K562 (cell line): ENCODE results near the gene OMG. TPM values are rescaled to one million over a fixed set of nuclear protein-coding genes. Genes with fewer than 3 reads are reported as not detected.

Source experiments
- ATAC-seq: fragments of 200-7000 bp; cut with Tn5 transposase; 3 replicates; pipeline ENCODE4 v1.9.1; 2020; ENCODE audit warnings: moderate library complexity
- BruUV-seq: library from RNA; stranded (reverse); fragments of 400-500 nt; replicated peaks from 2 replicates; lab custom pipeline; 2021; lab: Mats Ljungman, UMichigan
- CTCF ChIA-PET: fragments of 300-600 bp; formaldehyde crosslinking; extraction: SDS; loops from one replicate; lab custom pipeline; 2021; ENCODE audit warnings: low intra/inter-chr PET ratio; lab: Yijun Ruan, JAX
- POLR2A ChIA-PET: fragments of 300-600, 350-650 bp; sonication (Branson Sonifier 250); formaldehyde crosslinking; extraction: SDS; loops from one replicate; lab custom pipeline; 2021; ENCODE audit warnings: antibody characterized with exemption, inconsistent platforms; lab: Yijun Ruan, JAX
- DNase-seq, 4 experiments: peaks; one replicate each; pipeline versions ENCODE4 v3.0.0 to v3.0.0-alpha.2; 2011 to 2018; ENCODE audit warnings: low spot score in 3 of 4, mixed read lengths in 3 of 4; ENCODE audit errors: extremely low read depth in 1 of 4
- FAIRE-seq: peaks from 2 replicates; lab custom pipeline; 2011; peaks lifted over from hg19 to GRCh38; lab: Jason Lieb, UNC
- H2AFZ ChIP-seq: 2 replicates; pipeline ENCODE4 v1.6.0; 2011; ENCODE audit warnings: low read depth, low read length, control low read depth, inconsistent platforms
- H3K27ac ChIP-seq: fragments of 200-600 bp; 3 replicates; pipeline ENCODE4 v1.8.0; 2011; ENCODE audit warnings: low read depth, mild to moderate bottlenecking, control low read depth, inconsistent platforms, low read length, moderate library complexity, mixed read lengths; ENCODE audit errors: extremely low read depth
- H3K27me3 ChIP-seq, 2 experiments: fragments of 300-600 bp in 1 of 2; 2 replicates in 1 of 2; 3 replicates in 1 of 2; pipeline versions ENCODE4 v1.6.0 to v1.8.0; 2011; ENCODE audit warnings: inconsistent platforms in 2 of 2, low read length in 2 of 2, mild to moderate bottlenecking in 1 of 2, mixed read lengths in 1 of 2, moderate library complexity in 1 of 2; ENCODE audit not compliant: control insufficient read depth in 2 of 2, insufficient read depth in 2 of 2
- H3K36me3 ChIP-seq: fragments of 300-600 bp; 3 replicates; pipeline ENCODE4 v1.8.0; 2011; ENCODE audit warnings: mild to moderate bottlenecking, low read length, inconsistent platforms; ENCODE audit not compliant: control insufficient read depth, insufficient read depth
- H3K4me1 ChIP-seq, 2 experiments: fragments of 200-600 bp in 1 of 2; replicated peaks in 1 of 2; 2 replicates in 1 of 2; 3 replicates in 1 of 2; pipeline versions ENCODE4 v1.5.1 to v1.8.0; 2011; ENCODE audit warnings: inconsistent platforms in 2 of 2, low read length in 2 of 2, mild to moderate bottlenecking in 1 of 2, mixed read lengths in 1 of 2, moderate library complexity in 1 of 2; ENCODE audit not compliant: control insufficient read depth in 2 of 2, insufficient read depth in 2 of 2
- H3K4me2 ChIP-seq: 2 replicates; pipeline ENCODE4 v1.6.1; 2011; ENCODE audit warnings: low read length, control low read depth, inconsistent platforms, mixed read lengths; ENCODE audit not compliant: insufficient read depth
- H3K4me3 ChIP-seq: fragments of 200-600 bp; sonication (generic), shearing (Covaris generic); 2 replicates; pipeline ENCODE4 v1.5.1; 2016; ENCODE audit warnings: control low read depth, inconsistent platforms
- H3K79me2 ChIP-seq: fragments of 200-600 bp; 3 replicates; pipeline ENCODE4 v1.8.0; 2011; ENCODE audit warnings: low read length, inconsistent platforms; ENCODE audit not compliant: control insufficient read depth, insufficient read depth
- H3K9ac ChIP-seq, 2 experiments: 2 replicates each; pipeline versions ENCODE4 v1.6.0 to v1.6.1; 2011; ENCODE audit warnings: low read depth in 2 of 2, low read length in 2 of 2, control low read depth in 1 of 2, inconsistent platforms in 1 of 2, mild to moderate bottlenecking in 1 of 2, mixed read lengths in 1 of 2; ENCODE audit not compliant: insufficient read depth in 1 of 2
- H3K9me1 ChIP-seq: one replicate; pipeline ENCODE4 v1.6.0; 2011; ENCODE audit warnings: inconsistent platforms, mild to moderate bottlenecking, low read length, moderate library complexity; ENCODE audit not compliant: control insufficient read depth, insufficient read depth
- H3K9me3 ChIP-seq: replicated peaks from 2 replicates; pipeline ENCODE4 v1.5.1; 2011; ENCODE audit warnings: low read depth, low read length, inconsistent platforms; ENCODE audit not compliant: control insufficient read depth, insufficient read depth
- H4K20me1 ChIP-seq: replicated peaks from 2 replicates; pipeline ENCODE4 v1.6.1; 2011; ENCODE audit warnings: low read length, inconsistent platforms, mixed read lengths; ENCODE audit not compliant: control insufficient read depth, insufficient read depth
- BMI1 ChIP-seq: fragments of 150-350 bp; IDR thresholded peaks from 2 replicates; pipeline ENCODE4 v1.6.1; 2014; ENCODE audit warnings: low read length
- PRDM10 ChIP-seq: fragments of 450-650 bp; IDR thresholded peaks from 2 replicates; pipeline ENCODE4 v1.6.1; 2018; ENCODE audit not compliant: partially characterized antibody
- WGBS: fragments of 100-300 bp; shearing (Covaris generic); methylation state at CpG from one replicate; pipeline ENCODE4 v1.1.6; 2016; ENCODE audit warnings: low coverage, mixed read lengths; ENCODE audit not compliant: insufficient coverage; ENCODE audit errors: missing lambda C conversion rate; 5-methylcytosine and 5-hydroxymethylcytosine counted together
- in situ Hi-C: fragments of 300-500 bp; cut with MboI; formaldehyde crosslinking; loops from 4 replicates; pipeline ENCODE4 v1.15.0; 2018; ENCODE audit warnings: inconsistent platforms, mixed read lengths
- intact Hi-C: fragments of 100-400 bp; cut with micrococcal nuclease; formaldehyde crosslinking; loops from 2 replicates; pipeline ENCODE4 v1.14.2; 2022
- polyA plus RNA-seq, 8 experiments: library from polyadenylated mRNA; depleted of rRNA in 4 of 8; stranded (reverse) in 5 of 8; unstranded in 3 of 8; fragments of >200 nt; fragmentation: Nextera tagmentation in 2 of 8; fragmentation: Illumina TruSeq in 1 of 8; extraction: Ambion mirVana in 2 of 8; extraction: Trizol in 1 of 8; gene quantifications; 2 replicates each; pipeline versions ENCODE4 v1.2.1 to v1.2.3, GENCODE V29; 2011 to 2014; ENCODE audit warnings: inconsistent platforms in 1 of 8, missing spikeins in 1 of 8
- total RNA-seq, 7 experiments: library from RNA; depleted of rRNA in 6 of 7; stranded (reverse); fragments of >200 nt in 6 of 7; fragmentation: Illumina TruSeq in 2 of 7; extraction: Trizol in 2 of 7; gene quantifications; 2 replicates each; pipeline versions ENCODE4 v1.2.1 to v1.2.3, GENCODE V29; 2011 to 2021; ENCODE audit warnings: low replicate concordance in 1 of 7

OMG gene
- total and polyA plus RNA-seq, 9 of the 15 experiments (the other 6 are each of a cell fraction or from before 2014, with no cell fraction given) = 0.41 TPM; not detected in 8

- ATAC-seq = peak; percentile 45; the same call in 1 of the 3 replicates
- in situ Hi-C loops = no loop called here
- H3K36me3 ChIP-seq = peaks cover 10% of the 10 kb centered on the region
- TF ChIP-seq BMI1 = no peak
- peak; percentile 48 for TF ChIP-seq PRDM10
- TF ChIP-seq, all 486 proteins: peak for 1
- WGBS = 67% methylated on average over 3 of the region's 3 CpGs
- no peak within 1 kb of the TSS for H3K9ac ChIP-seq
- H3K4me1 ChIP-seq = peaks cover 0 to 14% of the 10 kb centered on the region in 2 experiments; a peak in 3 of 5 replicates
- no peak within 1 kb of the TSS for H3K4me2 ChIP-seq
- no peaks in the 10 kb centered on the region for H3K9me1 ChIP-seq
- H3K4me3 ChIP-seq = no peak within 1 kb of the TSS
- intact Hi-C loops = no loop called here
- no peaks in the 10 kb centered on the region for H3K79me2 ChIP-seq
- BruUV-seq = no TSS peak
- no peaks in the 10 kb centered on the region for H4K20me1 ChIP-seq
- DNase-seq (peak in 2 of 4 experiments; percentile 10 to 11), FAIRE-seq (peak; percentile 37)
- ChIA-PET POLR2A (no interaction called here), CTCF (no interaction called here)
- H2AFZ ChIP-seq = no peak within 1 kb of the TSS
- H3K9me3 ChIP-seq = no peaks in the 10 kb centered on the region
- no peaks in the 10 kb centered on the region for H3K27me3 ChIP-seq
- no peak within 1 kb of the TSS for H3K27ac ChIP-seq
Measured at GRCh38 chr17:31321481-31321880, 24.4 kb upstream of the OMG start, which contains the start of gene EVI2A. TSS of gene EVI2A (minus strand) at chr17:31321622. CDS start at chr17:31319013, 2,609 bp downstream.
